Measurements from ENCODE around the gene TNS4. TPM values are rescaled to one million over a fixed set of nuclear protein-coding genes. Genes with fewer than 3 reads are reported as not detected.

Gene TNS4
- total RNA-seq, 1 donor from 2014 or later = not detected

GRCh38 chr17:40448213-40448638 lies 53.2 kb downstream of the TNS4 start:
- no peak overlapping the region for H3K4me3 Mint-ChIP-seq

GRCh38 chr17:40447806-40448205 lies 53.6 kb downstream of the TNS4 start:
- H3K4me1 Mint-ChIP-seq = peaks cover 20% of the 10 kb centered on the region
- peak overlapping the region; percentile 21 for H3K4me3 Mint-ChIP-seq
- no peak for TF ChIP-seq CTCF (conservative IDR thresholded peaks at IDR 0.05)
- no peak overlapping the region for H3K27ac Mint-ChIP-seq (ENCODE audit: unreplicated experiment)
- H3K36me3 Mint-ChIP-seq (ENCODE audit: low read depth) = no peaks in the 10 kb centered on the region
- H3K27me3 Mint-ChIP-seq (ENCODE audit: low read depth) = peaks cover 6% of the 10 kb centered on the region
- H3K9me3 Mint-ChIP-seq = no peaks in the 10 kb centered on the region
- DNase-seq (ENCODE audit: low read depth, low spot score) = no peak

More at GRCh38 chr17:40448213-40448638, 53.2 kb downstream of the TNS4 start:
- Mint-ChIP-seq H3K27me3 (ENCODE audit: low read depth) (peaks cover 6% of the 10 kb centered on the region), H3K9me3 (no peaks in the 10 kb centered on the region), H3K4me1 (peaks cover 20% of the 10 kb centered on the region), H3K27ac (ENCODE audit: unreplicated experiment) (no peak overlapping the region), H3K36me3 (ENCODE audit: low read depth) (no peaks in the 10 kb centered on the region)
- no peak for TF ChIP-seq CTCF (conservative IDR thresholded peaks at IDR 0.05)
- DNase-seq (ENCODE audit: low read depth, low spot score) = no peak

GRCh38 chr17:40447148-40447644 lies 54.2 kb downstream of the TNS4 start:
- no peak for TF ChIP-seq CTCF (conservative IDR thresholded peaks at IDR 0.05)
- no peak overlapping the region for H3K4me3 Mint-ChIP-seq

GRCh38 chr17:40445751-40446468 lies 55.5 kb downstream of the TNS4 start:
- H3K4me1 Mint-ChIP-seq = peaks cover 24% of the 10 kb centered on the region

More at GRCh38 chr17:40447148-40447644, 54.2 kb downstream of the TNS4 start:
- Mint-ChIP-seq H3K4me1 (peaks cover 24% of the 10 kb centered on the region), H3K27ac (ENCODE audit: unreplicated experiment) (no peak overlapping the region), H3K36me3 (ENCODE audit: low read depth) (no peaks in the 10 kb centered on the region), H3K9me3 (no peaks in the 10 kb centered on the region), H3K27me3 (ENCODE audit: low read depth) (peaks cover 6% of the 10 kb centered on the region)
- DNase-seq (ENCODE audit: low read depth, low spot score) = no peak

More at GRCh38 chr17:40445751-40446468, 55.5 kb downstream of the TNS4 start:
- no peaks in the 10 kb centered on the region for H3K36me3 Mint-ChIP-seq (ENCODE audit: low read depth)
- H3K27ac Mint-ChIP-seq (ENCODE audit: unreplicated experiment) = peak overlapping the region; percentile 40
- DNase-seq (ENCODE audit: low read depth, low spot score) = no peak
- H3K9me3 Mint-ChIP-seq = no peaks in the 10 kb centered on the region
- no peak for TF ChIP-seq CTCF (conservative IDR thresholded peaks at IDR 0.05)
- H3K27me3 Mint-ChIP-seq (ENCODE audit: low read depth) = peaks cover 8% of the 10 kb centered on the region
- H3K4me3 Mint-ChIP-seq = peak overlapping the region; percentile 75
